Activated T-cell treated with anti-CD3 and anti-CD28 coated beads for 24 hours (primary cell): ENCODE results near the gene TDRD15.
"Not testable (repeated sequence)": the region's sequence is repeated elsewhere in the genome, so short reads cannot be mapped to it uniquely, and the experiment has no call there.

ENCODE experiments used
- DNase-seq: peaks from one replicate; pipeline ENCODE4 v3.0.0-alpha.2; 2020; ENCODE audit warnings: low read depth

The TDRD15 gene

DNA sequence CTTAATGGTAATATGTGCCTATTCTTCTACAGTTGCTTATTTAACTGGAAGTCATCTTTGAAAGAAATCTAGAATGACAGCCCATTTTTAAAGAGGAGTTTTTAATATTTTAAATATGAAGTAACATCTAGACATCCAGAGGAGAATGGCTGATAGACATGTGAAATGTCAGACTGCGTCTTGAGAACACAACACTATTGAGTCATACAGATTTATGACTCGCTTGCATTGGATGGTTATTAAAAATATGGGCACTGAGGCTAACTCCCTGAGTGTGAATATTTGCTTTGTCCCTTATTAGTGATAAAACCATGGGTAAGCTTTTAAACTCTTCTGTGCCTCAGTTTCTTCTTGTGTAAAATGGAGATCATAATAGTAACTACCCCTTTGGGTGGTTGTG lies 22.9 kb downstream of the TDRD15 start:
- no peak for DNase-seq

DNA sequence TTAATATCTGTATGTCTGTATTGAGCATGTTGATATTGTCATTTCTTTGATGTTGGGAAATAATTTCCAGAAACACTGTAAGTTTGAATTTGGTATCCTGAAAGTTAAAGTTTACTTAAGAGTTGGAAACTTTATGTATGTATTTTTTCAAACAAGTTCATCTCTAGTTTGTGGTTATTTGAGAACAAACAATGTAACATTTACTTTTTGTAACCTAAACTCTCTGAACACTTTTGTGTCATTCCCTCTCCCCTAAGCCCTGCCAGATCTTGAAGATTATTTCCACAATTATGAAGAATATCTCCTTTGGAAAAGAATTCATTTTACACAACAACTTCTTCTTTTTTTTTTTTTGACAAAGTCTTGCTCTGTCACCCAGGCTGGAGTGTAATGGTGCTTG lies 24.9 kb downstream of the TDRD15 start:
- DNase-seq: no peak

DNA sequence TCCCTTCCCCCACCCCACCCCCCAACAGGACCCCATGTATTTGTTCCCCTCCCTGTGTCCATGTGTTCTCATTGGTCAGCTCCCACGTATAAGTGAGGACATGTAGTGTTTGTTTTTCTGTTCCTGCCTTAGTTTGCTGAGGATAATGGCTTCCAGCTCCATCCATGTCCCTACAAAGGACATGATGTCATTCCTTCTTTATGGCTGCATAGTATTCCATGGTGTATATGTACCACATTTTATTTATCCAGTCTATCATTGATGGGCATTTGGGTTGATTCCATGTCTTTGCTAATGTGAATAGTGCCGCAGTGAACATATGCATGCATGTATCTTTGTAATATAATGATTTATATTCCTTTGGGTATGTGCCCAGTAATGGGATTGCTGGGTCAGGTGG lies 27.5 kb downstream of the TDRD15 start:
- DNase-seq: not testable (repeated sequence)

DNA sequence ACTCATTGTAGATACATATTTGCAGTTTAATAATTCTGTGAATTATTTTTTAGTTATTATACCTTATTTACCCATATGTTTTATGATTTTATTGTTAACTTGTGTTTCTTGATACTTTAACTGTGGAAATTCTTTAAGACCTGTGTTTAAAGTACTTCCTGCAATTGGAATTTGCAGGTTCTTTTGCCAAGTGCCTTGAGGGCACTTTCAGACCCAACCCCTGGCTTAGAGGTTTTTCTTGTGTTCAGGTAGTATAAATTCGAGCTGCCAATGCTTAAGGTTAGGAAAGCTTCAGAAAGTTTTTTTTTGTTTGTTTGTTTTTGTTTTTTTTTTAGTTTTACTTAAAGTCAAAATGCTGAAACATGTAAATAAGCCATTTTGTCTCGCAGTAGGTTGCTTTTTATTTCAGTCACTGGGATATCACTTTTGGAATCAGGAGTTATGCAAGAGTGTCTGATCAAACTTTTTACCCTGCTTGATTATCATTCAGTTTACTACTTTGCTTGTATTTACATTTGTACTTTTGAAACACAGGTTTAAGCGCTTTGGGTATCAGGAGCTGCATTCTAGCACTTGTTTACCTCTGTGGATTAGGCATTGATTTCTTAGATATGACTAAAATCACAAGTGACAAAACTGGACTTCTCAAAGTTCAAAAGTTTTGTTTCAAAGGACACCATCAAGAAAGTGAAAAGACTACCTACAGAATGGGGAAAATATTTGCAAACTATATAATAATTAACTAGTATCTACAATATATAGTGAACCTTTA lies 31.8 kb downstream of the TDRD15 start:
- no peak for DNase-seq

DNA sequence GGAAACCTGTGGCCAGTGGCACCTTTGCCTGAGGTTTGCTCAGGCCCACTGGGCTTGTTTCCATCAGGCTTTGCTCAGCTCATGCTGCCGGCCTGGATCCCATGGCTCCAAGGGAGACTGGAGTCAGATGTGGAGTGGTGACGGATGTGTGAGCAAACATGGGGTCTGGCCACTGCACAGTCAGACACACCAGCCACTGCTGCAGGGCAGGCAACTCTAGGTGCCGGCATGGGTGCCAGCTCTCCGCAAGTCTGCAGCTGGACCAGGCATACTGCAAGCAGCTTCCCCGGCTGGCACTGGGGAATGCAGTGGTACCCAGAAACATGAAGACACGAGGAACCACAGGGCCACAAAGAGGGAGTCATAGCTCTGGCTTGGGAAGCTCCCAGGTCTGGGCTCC lies 37.4 kb downstream of the TDRD15 start:
- no peak for DNase-seq

DNA sequence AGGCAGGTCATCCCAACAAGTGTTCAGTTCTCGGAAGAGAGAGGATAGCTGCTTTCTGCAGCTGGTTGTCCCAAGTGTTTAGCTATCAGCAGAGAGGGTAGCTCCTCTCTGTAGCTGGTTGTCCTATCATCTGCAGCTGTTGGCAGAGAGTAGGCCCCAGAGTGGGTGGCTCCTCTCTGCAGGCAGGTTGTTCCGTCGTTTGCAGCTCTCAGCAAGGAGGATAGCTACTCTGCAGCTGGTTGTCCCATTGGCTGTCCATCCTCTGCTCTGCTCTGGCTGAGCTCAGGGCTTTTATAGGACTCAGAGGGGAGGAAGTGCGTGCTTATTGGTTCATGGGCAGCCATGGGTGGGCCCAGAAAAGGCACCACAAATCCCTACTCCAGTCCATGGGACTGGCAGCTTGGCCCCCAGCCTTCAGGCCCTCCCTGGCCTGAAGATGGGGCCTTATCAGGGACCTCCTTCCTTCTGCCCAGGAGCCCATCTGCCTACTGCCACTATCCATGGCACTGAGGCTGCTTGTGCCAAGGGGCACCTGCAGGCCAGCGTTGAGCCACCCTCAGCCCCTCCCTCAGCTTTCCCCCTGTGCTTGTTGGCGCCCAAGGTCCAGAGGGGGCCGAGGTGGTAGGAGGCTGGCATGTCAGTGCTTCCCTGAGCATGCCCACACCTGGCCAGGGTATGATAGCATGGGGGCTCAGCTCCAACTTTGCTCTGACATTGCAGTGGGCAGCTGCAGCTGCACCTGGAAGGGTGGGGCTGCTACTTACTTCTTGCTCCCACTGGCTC lies 38.3 kb downstream of the TDRD15 start:
- DNase-seq: no peak

DNA sequence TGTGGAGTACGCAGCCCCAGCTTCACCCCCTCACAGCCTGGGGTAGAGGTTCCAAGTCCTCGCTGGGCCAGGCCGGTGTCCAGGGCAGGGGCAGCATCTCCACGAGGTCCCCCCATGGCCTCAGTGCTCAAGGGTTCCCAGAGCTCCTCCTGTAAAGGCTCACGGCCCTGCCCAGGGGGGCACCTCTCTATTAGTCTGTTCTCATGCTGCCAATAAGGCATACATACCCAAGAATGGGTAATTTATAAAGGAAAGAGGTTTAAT lies 38.8 kb downstream of the TDRD15 start:
- no peak for DNase-seq

DNA sequence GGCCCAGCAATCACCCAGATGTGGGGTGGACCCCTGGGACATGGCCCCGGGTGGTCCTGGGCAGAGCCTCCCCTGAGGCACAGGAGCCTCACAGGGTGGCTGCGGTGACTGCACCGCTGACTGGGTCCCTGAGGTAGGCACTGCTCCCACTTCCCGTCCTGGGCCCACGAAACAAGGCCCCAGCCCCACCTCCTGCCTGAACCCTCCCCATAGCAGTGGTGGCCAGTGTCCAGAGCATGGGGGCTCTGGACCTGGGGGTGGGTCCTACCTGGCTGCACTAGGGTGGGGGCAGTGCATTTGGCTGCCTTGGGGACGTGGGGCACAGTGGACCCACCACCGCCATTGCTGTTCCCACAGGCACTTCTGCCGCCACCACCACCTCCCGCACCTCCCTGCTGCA lies 39.4 kb downstream of the TDRD15 start:
- DNase-seq: no peak

DNA sequence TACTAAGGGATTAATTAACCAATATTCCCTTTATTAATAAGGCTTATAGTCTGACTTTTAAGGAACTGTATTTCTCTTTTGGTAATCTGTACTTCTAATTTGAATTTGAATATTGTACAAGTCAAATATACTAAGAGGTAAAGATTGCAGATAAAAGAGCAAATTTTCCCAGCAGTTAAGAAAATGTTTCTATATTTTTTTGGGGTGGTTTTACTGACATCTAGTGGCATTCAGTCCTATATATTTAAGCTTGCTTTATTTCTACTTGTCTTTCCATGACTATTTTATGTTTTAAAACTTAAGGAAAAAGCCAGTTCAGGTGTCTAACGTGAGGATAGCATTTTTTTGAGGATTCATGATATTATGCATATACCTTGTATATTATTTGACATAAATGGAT lies 41.6 kb downstream of the TDRD15 start:
- no peak for DNase-seq

DNA sequence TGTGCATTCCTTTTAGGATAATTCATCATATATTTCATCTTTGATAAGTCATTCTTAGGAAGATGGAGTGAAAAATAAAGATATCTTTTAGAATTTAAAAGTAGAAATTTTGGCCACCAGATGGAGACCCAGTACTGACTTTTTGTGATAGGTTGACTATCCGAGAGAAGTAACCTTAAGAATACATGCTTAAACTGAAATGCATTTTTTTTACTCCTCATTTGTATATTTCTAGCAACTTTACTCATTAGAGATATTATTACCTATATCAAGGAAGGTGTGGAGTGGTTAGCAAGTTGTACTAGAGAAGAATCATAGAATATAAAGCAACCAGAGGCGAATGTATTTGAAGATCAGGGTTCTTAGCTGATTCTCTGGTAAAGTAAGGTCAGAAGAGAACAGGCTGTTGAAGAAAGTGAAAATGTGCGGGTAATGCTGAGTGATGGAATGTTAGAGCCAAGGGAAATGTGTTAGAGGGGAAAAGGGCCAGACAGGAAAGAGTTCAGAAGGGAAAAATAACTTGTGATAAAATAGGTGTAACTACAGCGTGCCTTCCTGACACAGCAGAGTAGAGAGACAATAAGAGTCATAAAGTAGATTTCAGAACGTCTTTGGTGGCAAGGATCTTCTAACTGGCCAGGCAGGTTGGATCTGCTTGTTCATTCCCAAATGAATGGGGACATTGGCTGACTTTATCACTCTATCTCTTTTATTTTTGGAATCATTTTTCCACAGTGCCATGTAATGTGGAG lies 52.3 kb downstream of the TDRD15 start:
- DNase-seq: no peak

DNA sequence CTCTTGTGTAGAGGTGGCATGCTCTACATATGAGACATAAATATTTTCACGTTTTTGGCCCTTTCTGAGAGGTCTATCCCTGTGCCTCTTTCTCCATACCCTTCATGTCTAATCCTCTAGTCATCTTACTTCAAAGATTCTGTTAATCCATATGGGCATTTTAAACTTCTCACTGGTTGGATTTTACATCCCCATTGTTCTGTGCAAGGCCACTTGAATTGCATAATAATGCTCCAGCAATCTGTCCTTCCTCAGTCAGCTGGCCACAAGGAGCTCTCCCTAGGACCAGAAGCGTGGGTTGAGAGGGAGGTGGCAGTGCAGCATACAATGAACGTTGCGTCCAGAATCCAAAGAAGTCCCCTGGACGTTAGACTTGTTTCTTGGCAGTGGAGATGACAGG lies 58.2 kb downstream of the TDRD15 start:
- no peak for DNase-seq

DNA sequence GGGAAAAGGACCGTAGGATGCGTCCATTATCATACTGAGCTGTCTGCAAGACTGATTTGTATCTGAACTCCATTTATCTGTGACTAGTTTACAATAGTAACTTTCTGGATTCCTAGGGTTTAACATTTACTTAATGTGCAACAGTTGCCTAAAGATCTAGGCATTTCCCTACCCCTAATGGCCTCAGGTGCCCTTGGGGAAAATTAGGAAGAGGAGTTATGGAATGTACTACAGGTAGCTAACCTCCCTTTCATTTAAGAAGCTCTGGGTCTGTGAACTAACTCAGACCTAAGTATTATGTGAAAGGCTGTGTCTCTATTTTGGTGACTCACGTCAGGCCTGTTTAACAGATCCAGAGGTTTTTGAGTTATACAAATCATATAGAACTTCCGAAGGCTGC lies 59.5 kb downstream of the TDRD15 start:
- DNase-seq: no peak

DNA sequence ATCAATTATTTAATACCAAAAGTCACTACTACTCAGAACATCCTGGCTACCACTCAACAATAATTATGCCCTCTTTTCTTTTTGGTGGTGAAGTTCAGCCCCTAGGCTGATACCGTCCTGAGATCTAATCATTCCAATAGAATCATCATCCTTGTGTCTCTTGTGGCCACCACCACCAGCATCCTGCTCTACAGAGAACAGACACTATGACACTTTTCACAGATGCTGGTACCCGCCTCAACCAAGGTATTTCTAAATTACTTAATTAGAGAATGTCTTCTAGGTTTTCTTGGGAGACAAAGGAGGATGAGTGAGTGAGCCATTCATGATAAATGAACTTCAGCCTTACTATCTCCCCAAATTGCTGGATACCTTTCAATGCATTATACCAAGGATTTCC lies 60.0 kb downstream of the TDRD15 start:
- DNase-seq: no peak

DNA sequence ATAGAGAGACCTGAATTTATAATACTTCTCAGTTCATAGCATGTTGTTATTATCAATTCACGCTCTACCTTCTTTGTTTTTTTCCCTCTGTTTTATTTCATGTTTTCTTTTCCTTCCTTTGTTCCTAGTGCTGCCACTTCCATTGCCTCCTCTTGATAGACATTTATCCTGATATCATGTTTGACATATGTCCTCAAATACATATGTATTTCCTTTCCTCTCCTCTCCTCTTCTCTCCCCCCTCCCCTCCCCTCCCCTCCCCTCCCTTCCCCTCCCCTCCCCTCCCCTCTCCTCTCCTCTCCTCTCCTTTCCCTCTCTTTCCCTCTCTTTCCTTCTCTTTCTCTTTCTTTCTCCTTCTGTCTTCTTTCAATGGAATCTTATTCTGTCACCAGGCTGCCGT lies 67.8 kb downstream of the TDRD15 start:
- no peak for DNase-seq
